Stomach (tissue), 9 donors: ENCODE data around the gene HOXD4. TPM values are rescaled to one million over a fixed set of nuclear protein-coding genes. Genes with fewer than 3 reads are reported as not detected.

Experiments
- DNase-seq, 2 donors: peaks; one replicate each; pipeline versions ENCODE4 v3.0.0 to v3.0.0-alpha.2; 2013 to 2019
- H3K27ac ChIP-seq, 5 donors: fragments of 200-600 bp in 4 of 5; sonication (generic) in 4 of 5; one replicate each; pipeline ENCODE4 v1.5.1; 2013 to 2019; ENCODE audit warnings: mild to moderate bottlenecking in 1 of 5, moderate library complexity in 1 of 5
- H3K27me3 ChIP-seq, 3 donors: fragments of 200-600 bp; sonication (generic); one replicate each; pipeline ENCODE4 v1.5.1; 2017 to 2019; ENCODE audit warnings: mixed run types in 1 of 3
- H3K36me3 ChIP-seq, 4 donors: fragments of 200-600 bp; sonication (generic); 1 replicate in 3 of 4; 2 replicates in 1 of 4; pipeline ENCODE4 v1.5.1; 2016 to 2019
- H3K4me1 ChIP-seq, 4 donors: fragments of 200-600 bp; sonication (generic); one replicate each; pipeline ENCODE4 v1.5.1; 2016 to 2019
- H3K4me3 ChIP-seq, 4 donors: fragments of 200-600 bp; sonication (generic) in 3 of 4; one replicate each; pipeline ENCODE4 v1.5.1; 2016 to 2019; ENCODE audit warnings: mild to moderate bottlenecking in 1 of 4
- H3K9me3 ChIP-seq, 4 donors: fragments of 200-600 bp; sonication (generic); one replicate each; pipeline ENCODE4 v1.5.1; 2016 to 2019
- EP300 ChIP-seq: sonication (generic); formaldehyde crosslinking; IDR thresholded peaks from one replicate; pipeline ENCODE4 v1.6.1; 2017; ENCODE audit warnings: antibody characterized with exemption
- POLR2A ChIP-seq, 4 donors: fragments of 450-650 bp; IDR thresholded peaks; one replicate each; pipeline ENCODE4 v1.6.1; 2016; ENCODE audit warnings: antibody characterized with exemption in 4 of 4, control low read depth in 2 of 4, mild to moderate bottlenecking in 1 of 4, moderate library complexity in 1 of 4
- POLR2AphosphoS5 ChIP-seq, 3 donors: sonication (generic); formaldehyde crosslinking; IDR thresholded peaks; one replicate each; pipeline ENCODE4 v1.6.1; 2016; ENCODE audit warnings: antibody characterized with exemption in 3 of 3
- WGBS, 5 donors: extraction: QIAGEN DNeasy Blood & Tissue Kit in 3 of 5; methylation state at CpG; one replicate each; pipeline versions ENCODE4 v1.1.5 to v1.1.7; 2013 to 2018; 5-methylcytosine and 5-hydroxymethylcytosine counted together
- intact Hi-C: fragments of 100-400 bp; cut with DNase I; formaldehyde crosslinking; loops from one replicate; pipeline ENCODE4 v1.15.1; 2023; ENCODE audit warnings: low total_unique reads
- polyA plus RNA-seq, 3 donors: library from polyadenylated mRNA; stranded (reverse); fragments of 200-250 nt; gene quantifications; one replicate each; pipeline ENCODE4 v1.2.3, GENCODE V29; 2013
- total RNA-seq, 5 donors: library from RNA; depleted of rRNA; stranded (reverse); fragments of >200 nt; gene quantifications; one replicate each; pipeline versions ENCODE4 v1.1.0 to v1.2.3, GENCODE V29; 2014 to 2016
- TF ChIP-seq, protein P1 (sequence below), 7 experiments: fragments of 450-650 bp in 4 of 7; fragments of 200-600 bp in 3 of 7; sonication (generic) in 3 of 7; IDR thresholded peaks; one replicate each; pipeline ENCODE4 v1.5.1; 2016 to 2019; ENCODE audit warnings: antibody characterized with exemption in 7 of 7, control low read depth in 2 of 7, mild to moderate bottlenecking in 1 of 7
- donor health status: healthy with polysubstance abuse.
- donor health status: Bipolar disorder and iron deficiency.
- donor health status: healthy.

The HOXD4 gene
- total and polyA plus RNA-seq, 8 donors = 0.25 to 9.6 (median 1.6) TPM; not detected in 4

GRCh38 chr2:176178038-176178756, 26.8 kb downstream of the HOXD4 start:
- intact Hi-C loops = no loop called here
- Histone ChIP-seq H3K27me3 (peaks cover 23 to 100% (median 57%) of the 10 kb centered on the region in 3 donors), H3K4me1 (peaks cover 0 to 27% (median 18%) of the 10 kb centered on the region in 4 donors), H3K36me3 (no peaks in the 10 kb centered on the region), H3K4me3 (peak overlapping the region; percentile 19 to 26 (median 25)), H3K9me3 (no peaks in the 10 kb centered on the region), H3K27ac (peak overlapping the region; percentile 29 to 56 (median 50))
- TF ChIP-seq POLR2AphosphoS5 (IDR thresholded peaks at IDR 0.05) (no peak), EP300 (no peak), POLR2A (IDR thresholded peaks at IDR 0.05) (no peak)
- TF ChIP-seq, protein P1, sequence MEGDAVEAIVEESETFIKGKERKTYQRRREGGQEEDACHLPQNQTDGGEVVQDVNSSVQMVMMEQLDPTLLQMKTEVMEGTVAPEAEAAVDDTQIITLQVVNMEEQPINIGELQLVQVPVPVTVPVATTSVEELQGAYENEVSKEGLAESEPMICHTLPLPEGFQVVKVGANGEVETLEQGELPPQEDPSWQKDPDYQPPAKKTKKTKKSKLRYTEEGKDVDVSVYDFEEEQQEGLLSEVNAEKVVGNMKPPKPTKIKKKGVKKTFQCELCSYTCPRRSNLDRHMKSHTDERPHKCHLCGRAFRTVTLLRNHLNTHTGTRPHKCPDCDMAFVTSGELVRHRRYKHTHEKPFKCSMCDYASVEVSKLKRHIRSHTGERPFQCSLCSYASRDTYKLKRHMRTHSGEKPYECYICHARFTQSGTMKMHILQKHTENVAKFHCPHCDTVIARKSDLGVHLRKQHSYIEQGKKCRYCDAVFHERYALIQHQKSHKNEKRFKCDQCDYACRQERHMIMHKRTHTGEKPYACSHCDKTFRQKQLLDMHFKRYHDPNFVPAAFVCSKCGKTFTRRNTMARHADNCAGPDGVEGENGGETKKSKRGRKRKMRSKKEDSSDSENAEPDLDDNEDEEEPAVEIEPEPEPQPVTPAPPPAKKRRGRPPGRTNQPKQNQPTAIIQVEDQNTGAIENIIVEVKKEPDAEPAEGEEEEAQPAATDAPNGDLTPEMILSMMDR (IDR thresholded peaks at IDR 0.05) = no peak
- peak in 1 of 2 donors; percentile 56 for DNase-seq
- 2 to 6% (median 2%) methylated on average over 26 to 68 of the region's 68 CpGs for WGBS, 5 donors

DNA sequence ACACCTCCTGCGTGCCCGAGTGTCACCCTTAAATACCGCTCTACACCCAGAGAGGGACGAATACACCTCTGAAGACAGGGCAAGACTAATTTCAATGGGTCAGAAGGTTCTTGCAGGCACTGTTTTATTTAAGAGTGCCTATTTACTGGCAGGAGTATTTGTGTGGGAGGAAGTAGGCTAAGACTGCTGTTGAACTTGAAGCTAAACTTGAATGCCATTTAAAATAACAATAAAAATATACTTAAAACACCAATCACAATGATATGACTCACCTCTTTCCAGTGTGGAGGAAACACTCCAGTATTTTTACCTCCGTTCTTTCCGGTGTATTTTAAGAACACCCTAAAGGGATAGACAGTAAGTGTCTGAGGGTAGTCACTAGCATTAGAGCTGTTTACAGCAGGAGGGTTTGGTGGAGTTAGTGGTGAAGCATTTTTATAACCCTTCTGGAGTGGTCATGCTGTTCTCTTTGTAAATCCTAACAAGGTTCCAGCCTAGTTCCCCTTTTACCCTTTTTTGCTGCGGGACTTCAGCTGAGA, 27.5 kb downstream of the HOXD4 start:
- Histone ChIP-seq H3K4me3 (peak overlapping the region in 2 of 4 donors; percentile 19 to 26), H3K27ac (peak overlapping the region in 4 of 5 donors; percentile 29 to 56 (median 40)), H3K27me3 (peaks cover 21 to 100% (median 52%) of the 10 kb centered on the region in 3 donors), H3K36me3 (no peaks in the 10 kb centered on the region), H3K4me1 (peaks cover 0 to 27% (median 18%) of the 10 kb centered on the region in 4 donors), H3K9me3 (no peaks in the 10 kb centered on the region)
- intact Hi-C loops = no loop called here
- no peak for DNase-seq
- 17 to 24% (median 18%) methylated on average over 7 of the region's 7 CpGs for WGBS, 5 donors
- TF ChIP-seq POLR2AphosphoS5 (IDR thresholded peaks at IDR 0.05) (no peak), EP300 (no peak), POLR2A (IDR thresholded peaks at IDR 0.05) (no peak)
- TF ChIP-seq, protein P1 (IDR thresholded peaks at IDR 0.05) = no peak

- H3K36me3 ChIP-seq = no peaks in the 10 kb centered on the region
- peaks cover 0 to 14% (median 7%) of the 10 kb centered on the region in 4 donors for H3K4me1 ChIP-seq
- TF ChIP-seq EP300 (no peak), POLR2AphosphoS5 (IDR thresholded peaks at IDR 0.05) (no peak), POLR2A (IDR thresholded peaks at IDR 0.05) (no peak)
- TF ChIP-seq, protein P1 (IDR thresholded peaks at IDR 0.05) = no peak
- H3K27ac ChIP-seq = no peak overlapping the region
- no peak overlapping the region for H3K4me3 ChIP-seq
- 69 to 79% (median 71%) methylated on average over 3 of the region's 3 CpGs for WGBS, 5 donors
- intact Hi-C loops = no loop called here
- DNase-seq = no peak
- H3K27me3 ChIP-seq = peaks cover 12 to 100% (median 50%) of the 10 kb centered on the region in 3 donors
- H3K9me3 ChIP-seq = no peaks in the 10 kb centered on the region
Measured at GRCh38 chr2:176181551-176181950, 30.2 kb downstream of the HOXD4 start.

DNA sequence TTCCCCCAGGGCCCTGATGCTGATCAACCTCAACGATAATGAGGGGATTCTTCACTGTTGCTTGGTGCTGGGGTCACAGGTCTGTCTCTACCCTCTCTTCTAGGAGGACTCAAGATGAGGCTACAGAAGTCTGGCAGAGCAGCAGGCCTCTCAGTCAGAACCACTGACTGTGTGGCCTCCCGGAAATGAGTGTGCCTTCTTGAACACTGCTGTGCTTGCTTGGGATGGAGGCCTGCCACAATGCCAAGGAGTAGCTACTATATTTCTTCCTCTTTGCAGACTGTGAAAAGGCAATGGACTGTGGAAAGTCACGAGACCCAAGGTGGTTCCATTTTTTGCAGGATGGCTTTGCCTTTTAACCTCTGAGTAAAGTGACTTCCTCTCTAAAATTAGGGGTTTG, 31.3 kb downstream of the HOXD4 start:
- Histone ChIP-seq H3K36me3 (no peaks in the 10 kb centered on the region), H3K27me3 (peaks cover 12 to 100% (median 51%) of the 10 kb centered on the region in 3 donors), H3K9me3 (no peaks in the 10 kb centered on the region), H3K4me3 (no peak overlapping the region), H3K4me1 (peaks cover 2 to 18% (median 10%) of the 10 kb centered on the region in 4 donors), H3K27ac (no peak overlapping the region)
- no peak for DNase-seq
- WGBS, 5 donors = 59 to 82% (median 78%) methylated on average over 3 of the region's 3 CpGs
- intact Hi-C loops = no loop called here
- no peak for TF ChIP-seq EP300
- no peak for TF ChIP-seq POLR2AphosphoS5 (IDR thresholded peaks at IDR 0.05)
- no peak for TF ChIP-seq POLR2A (IDR thresholded peaks at IDR 0.05)
- TF ChIP-seq, protein P1 (IDR thresholded peaks at IDR 0.05) = no peak
